Esophagus muscularis mucosa (tissue), 3 donors: ENCODE data around the gene MRM1.

ENCODE experiments used
- CTCF ChIP-seq, 3 experiments: fragments of 200-600 bp in 2 of 3; fragments of 450-650 bp in 1 of 3; sonication (generic) in 2 of 3; IDR thresholded peaks; one replicate each; pipeline ENCODE4 v1.5.1; 2017 to 2019; ENCODE audit warnings: antibody characterized with exemption in 3 of 3, mild to moderate bottlenecking in 2 of 3, moderate library complexity in 1 of 3
- POLR2A ChIP-seq: fragments of 450-650 bp; IDR thresholded peaks from one replicate; pipeline ENCODE4 v1.6.1; 2017; ENCODE audit warnings: antibody characterized with exemption, moderate library complexity, mild to moderate bottlenecking, low read depth

GRCh38 chr17:36631022-36631421 is 29.6 kb downstream of the MRM1 start:
- TF ChIP-seq CTCF (IDR thresholded peaks at IDR 0.05) (no peak), POLR2A (no peak)
